ENCODE data around the gene DHDH.

Gene DHDH

DNA sequence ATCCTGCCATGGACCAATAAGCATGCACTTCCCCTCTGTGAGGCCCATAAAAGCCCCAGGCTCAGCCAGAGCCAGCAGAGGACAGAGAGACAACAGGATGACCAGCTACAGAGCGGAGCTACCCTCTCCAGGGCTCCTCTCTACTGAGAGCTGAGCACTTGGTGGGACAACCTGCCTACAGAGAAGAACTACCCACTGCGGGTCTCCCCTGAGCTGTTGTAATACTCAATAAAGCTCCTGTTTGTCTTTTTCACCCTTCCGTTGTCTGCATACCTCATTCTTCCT lies 13.7 kb downstream of the DHDH start:
- H3K36me3 ChIP-seq (ENCODE audit: low read length): no peaks in the 10 kb centered on the region
- H3K27ac ChIP-seq (ENCODE audit: low read depth, low read length): no peak overlapping the region
- H3F3A ChIP-seq (ENCODE audit: insufficient read depth): no peaks in the 10 kb centered on the region
- no peaks in the 10 kb centered on the region for H3K9me2 ChIP-seq (replicated peaks; ENCODE audit: insufficient read depth, low read length)
- no peak overlapping the region for H2AFZ ChIP-seq (ENCODE audit: low read depth, low read length, severe bottlenecking)
- H3K27me3 ChIP-seq (ENCODE audit: low read length): no peaks in the 10 kb centered on the region
- no peak overlapping the region for H3K4me2 ChIP-seq (ENCODE audit: low read depth, low read length, poor library complexity, severe bottlenecking)
- H3K79me2 ChIP-seq (ENCODE audit: insufficient read depth, low read length): no peaks in the 10 kb centered on the region
- no peak for TF ChIP-seq CTCF (IDR thresholded peaks at IDR 0.05; ENCODE audit: insufficient read depth, low read length, poor library complexity, severe bottlenecking)
- no peak overlapping the region for H3K9ac ChIP-seq (ENCODE audit: low read length)
- H3K4me3 ChIP-seq (ENCODE audit: insufficient read depth, low read length, poor library complexity, severe bottlenecking): no peak overlapping the region
- peaks cover 21% of the 10 kb centered on the region; the same call in 1 of the 2 replicates for H3K9me3 ChIP-seq (ENCODE audit: insufficient read depth, low read length)
- no peaks in the 10 kb centered on the region for H4K20me1 ChIP-seq (ENCODE audit: low read depth, low read length)

- Histone ChIP-seq H3K79me2 (ENCODE audit: insufficient read depth, low read length) (peaks cover 5% of the 10 kb centered on the region), H3K9me3 (ENCODE audit: insufficient read depth, low read length) (peaks cover 21% of the 10 kb centered on the region; the same call in 1 of the 2 replicates), H3F3A (ENCODE audit: insufficient read depth) (no peaks in the 10 kb centered on the region), H2AFZ (ENCODE audit: low read depth, low read length, severe bottlenecking) (no peak overlapping the region), H3K4me2 (ENCODE audit: low read depth, low read length, poor library complexity, severe bottlenecking) (no peak overlapping the region), H3K36me3 (ENCODE audit: low read length) (no peaks in the 10 kb centered on the region), H3K27ac (ENCODE audit: low read depth, low read length) (no peak overlapping the region), H3K27me3 (ENCODE audit: low read length) (no peaks in the 10 kb centered on the region), H4K20me1 (ENCODE audit: low read depth, low read length) (no peaks in the 10 kb centered on the region), H3K9me2 (replicated peaks; ENCODE audit: insufficient read depth, low read length) (no peaks in the 10 kb centered on the region), H3K4me3 (ENCODE audit: insufficient read depth, low read length, poor library complexity, severe bottlenecking) (no peak overlapping the region), H3K9ac (ENCODE audit: low read length) (no peak overlapping the region)
- TF ChIP-seq CTCF (IDR thresholded peaks at IDR 0.05; ENCODE audit: insufficient read depth, low read length, poor library complexity, severe bottlenecking): no peak
- TF ChIP-seq EZH2phosphoT487 (conservative IDR thresholded peaks at IDR 0.05; ENCODE audit: low read length): no peak
Observed at GRCh38 chr19:48950159-48950558, 16.7 kb downstream of the DHDH start.

- H3K27ac ChIP-seq (ENCODE audit: low read depth, low read length): no peak overlapping the region
- no peaks in the 10 kb centered on the region for H3K9me2 ChIP-seq (replicated peaks; ENCODE audit: insufficient read depth, low read length)
- no peak overlapping the region for H3K4me2 ChIP-seq (ENCODE audit: low read depth, low read length, poor library complexity, severe bottlenecking)
- no peak overlapping the region for H3K9ac ChIP-seq (ENCODE audit: low read length)
- peaks cover 13% of the 10 kb centered on the region for H3K79me2 ChIP-seq (ENCODE audit: insufficient read depth, low read length)
- H3K9me3 ChIP-seq (ENCODE audit: insufficient read depth, low read length): peaks cover 21% of the 10 kb centered on the region; the same call in 1 of the 2 replicates
- H3F3A ChIP-seq (ENCODE audit: insufficient read depth): 0 out of 2 replicates have a peak, but pooled peaks cover 1% of the 10 kb centered on the region
- H3K36me3 ChIP-seq (ENCODE audit: low read length): no peaks in the 10 kb centered on the region
- no peak overlapping the region for H2AFZ ChIP-seq (ENCODE audit: low read depth, low read length, severe bottlenecking)
- no peak overlapping the region for H3K4me3 ChIP-seq (ENCODE audit: insufficient read depth, low read length, poor library complexity, severe bottlenecking)
- no peaks in the 10 kb centered on the region for H4K20me1 ChIP-seq (ENCODE audit: low read depth, low read length)
- no peaks in the 10 kb centered on the region for H3K27me3 ChIP-seq (ENCODE audit: low read length)
- TF ChIP-seq CTCF (IDR thresholded peaks at IDR 0.05; ENCODE audit: insufficient read depth, low read length, poor library complexity, severe bottlenecking): no peak
- no peak for TF ChIP-seq EZH2phosphoT487 (conservative IDR thresholded peaks at IDR 0.05; ENCODE audit: low read length)
Observed at GRCh38 chr19:48950830-48951519, 17.5 kb downstream of the DHDH start.
